SU-DHL-6 (cell line): ENCODE results near the gene ZNF423.

Experiments used
- H2AFZ ChIP-seq: fragments of 200-600 bp; sonication (generic); 2 replicates; pipeline ENCODE4 v1.6.1; 2014; ENCODE audit warnings: low read depth, mild to moderate bottlenecking, moderate library complexity, mixed read lengths, antibody characterized with exemption, low read length; ENCODE audit not compliant: severe bottlenecking
- H3F3A ChIP-seq: fragments of 200-600 bp; shearing (Covaris generic); 2 replicates; pipeline ENCODE4 v1.6.0; 2016; ENCODE audit warnings: antibody characterized with exemption, mild to moderate bottlenecking; ENCODE audit not compliant: insufficient read depth
- H3K27ac ChIP-seq: fragments of 200-600 bp; sonication (generic); 2 replicates; pipeline ENCODE4 v1.5.1; 2016; ENCODE audit warnings: low read depth, mild to moderate bottlenecking, low read length, moderate library complexity, mixed read lengths
- H3K27me3 ChIP-seq: fragments of 200-600 bp; sonication (generic), shearing (Covaris generic); 2 replicates; pipeline ENCODE4 v1.6.0; 2014; ENCODE audit warnings: mild to moderate bottlenecking, low read length
- H3K36me3 ChIP-seq: fragments of 200-600 bp; sonication (generic); 2 replicates; pipeline ENCODE4 v1.6.1; 2014; ENCODE audit warnings: mild to moderate bottlenecking, low read length, mixed read lengths
- H3K4me2 ChIP-seq: fragments of 300-600, 200-600 bp; shearing (Covaris generic), sonication (generic); 2 replicates; pipeline ENCODE4 v1.6.0; 2014; ENCODE audit warnings: low read length, low read depth, mild to moderate bottlenecking; ENCODE audit not compliant: poor library complexity, severe bottlenecking
- H3K4me3 ChIP-seq: fragments of 200-600 bp; sonication (generic); 2 replicates; pipeline ENCODE4 v1.5.1; 2014; ENCODE audit warnings: antibody characterized with exemption, low read length, mild to moderate bottlenecking, mixed read lengths; ENCODE audit not compliant: insufficient read depth, poor library complexity, severe bottlenecking
- H3K79me2 ChIP-seq: fragments of 200-600 bp; sonication (generic); 2 replicates; pipeline ENCODE4 v1.6.1; 2014; ENCODE audit warnings: mild to moderate bottlenecking, low read length, moderate library complexity; ENCODE audit not compliant: insufficient read depth
- H3K9ac ChIP-seq: fragments of 200-600 bp; sonication (generic); 2 replicates; pipeline ENCODE4 v1.7.0; 2014; ENCODE audit warnings: mild to moderate bottlenecking, low read length
- H3K9me2 ChIP-seq: fragments of 200-600 bp; sonication (generic); replicated peaks from 2 replicates; pipeline ENCODE4 v1.6.1; 2014; ENCODE audit warnings: low read length; ENCODE audit not compliant: insufficient read depth
- H3K9me3 ChIP-seq: fragments of 200-600 bp; sonication (generic); 2 replicates; pipeline ENCODE4 v1.6.1; 2014; ENCODE audit warnings: low read length, mixed read lengths; ENCODE audit not compliant: insufficient read depth
- H4K20me1 ChIP-seq: fragments of 200-600 bp; sonication (generic); 2 replicates; pipeline ENCODE4 v1.6.1; 2014; ENCODE audit warnings: low read depth, mild to moderate bottlenecking, antibody characterized with exemption, low read length, moderate library complexity, mixed read lengths
- CTCF ChIP-seq: fragments of 200-600 bp; sonication (generic); IDR thresholded peaks from one replicate; pipeline ENCODE4 v1.5.1; 2017; ENCODE audit warnings: antibody characterized with exemption, mild to moderate bottlenecking, low read length, moderate library complexity; ENCODE audit not compliant: insufficient read depth, poor library complexity, severe bottlenecking
- EZH2phosphoT487 ChIP-seq: fragments of 200-600 bp; sonication (generic), shearing (Covaris generic); conservative IDR thresholded peaks from 2 replicates; pipeline ENCODE4 v1.6.1; 2018; ENCODE audit warnings: mild to moderate bottlenecking, antibody characterized with exemption, low read length, moderate library complexity, mixed read lengths

ZNF423 gene

GRCh38 chr16:49559242-49559641, 296.7 kb downstream of the ZNF423 start:
- H3F3A ChIP-seq = no peaks in the 10 kb centered on the region
- no peaks in the 10 kb centered on the region for H3K9me3 ChIP-seq
- H3K4me3 ChIP-seq = no peak overlapping the region
- no peaks in the 10 kb centered on the region for H3K79me2 ChIP-seq
- H4K20me1 ChIP-seq = no peaks in the 10 kb centered on the region
- TF ChIP-seq CTCF (no peak), EZH2phosphoT487 (no peak)
- no peak overlapping the region for H3K27ac ChIP-seq
- no peaks in the 10 kb centered on the region for H3K36me3 ChIP-seq
- no peaks in the 10 kb centered on the region for H3K9me2 ChIP-seq
- H3K27me3 ChIP-seq = no peaks in the 10 kb centered on the region
- H3K4me2 ChIP-seq = no peak overlapping the region
- no peak overlapping the region for H2AFZ ChIP-seq
- no peak overlapping the region for H3K9ac ChIP-seq

GRCh38 chr16:49558451-49558850, 297.5 kb downstream of the ZNF423 start:
- Histone ChIP-seq H3K27ac (no peak overlapping the region), H4K20me1 (no peaks in the 10 kb centered on the region), H3K36me3 (no peaks in the 10 kb centered on the region), H3K27me3 (no peaks in the 10 kb centered on the region), H3K79me2 (no peaks in the 10 kb centered on the region), H3K4me3 (no peak overlapping the region), H3K9me2 (no peaks in the 10 kb centered on the region), H3K9me3 (no peaks in the 10 kb centered on the region), H2AFZ (no peak overlapping the region), H3F3A (no peaks in the 10 kb centered on the region), H3K9ac (no peak overlapping the region), H3K4me2 (no peak overlapping the region)
- TF ChIP-seq EZH2phosphoT487 (no peak), CTCF (no peak)

- Histone ChIP-seq H4K20me1 (no peaks in the 10 kb centered on the region), H3K4me3 (no peak overlapping the region), H3K79me2 (no peaks in the 10 kb centered on the region), H2AFZ (no peak overlapping the region), H3F3A (no peaks in the 10 kb centered on the region), H3K9me3 (no peaks in the 10 kb centered on the region), H3K27me3 (no peaks in the 10 kb centered on the region), H3K9me2 (no peaks in the 10 kb centered on the region), H3K36me3 (no peaks in the 10 kb centered on the region), H3K27ac (no peak overlapping the region), H3K4me2 (no peak overlapping the region), H3K9ac (no peak overlapping the region)
- TF ChIP-seq EZH2phosphoT487 = no peak
- TF ChIP-seq CTCF = peak; percentile 58
Observed at GRCh38 chr16:49556606-49557446, 299.1 kb downstream of the ZNF423 start.
